Upper lobe of left lung (tissue), 6 donors: Measurements from ENCODE around the gene BCAS2. TPM values are rescaled to one million over a fixed set of nuclear protein-coding genes. Genes with fewer than 3 reads are reported as not detected.

Source experiments
- ATAC-seq, 2 donors: fragments of 200-7000 bp; cut with Tn5 transposase; one replicate each; pipeline ENCODE4 v1.9.1; 2022; ENCODE audit warnings: mild to moderate bottlenecking in 2 of 2, moderate library complexity in 2 of 2; ENCODE audit not compliant: low FRiP score in 2 of 2
- DNase-seq, 2 donors: peaks; one replicate each; pipeline ENCODE4 v3.0.0-alpha.2; 2019 to 2020
- H3K27ac ChIP-seq, 4 donors: fragments of 200-600 bp; sonication (generic); one replicate each; pipeline ENCODE4 v1.5.1; 2016 to 2019
- H3K27me3 ChIP-seq, 4 donors: fragments of 200-600 bp; sonication (generic); one replicate each; pipeline ENCODE4 v1.5.1; 2017 to 2019
- H3K36me3 ChIP-seq, 4 donors: fragments of 200-600 bp; sonication (generic); one replicate each; pipeline ENCODE4 v1.5.1; 2016 to 2019
- H3K4me1 ChIP-seq, 4 donors: fragments of 200-600 bp; sonication (generic); one replicate each; pipeline ENCODE4 v1.5.1; 2018 to 2019
- H3K4me3 ChIP-seq, 4 donors: fragments of 200-600 bp; sonication (generic); one replicate each; pipeline ENCODE4 v1.5.1; 2017 to 2019; ENCODE audit warnings: mild to moderate bottlenecking in 2 of 4, moderate library complexity in 1 of 4
- H3K9me3 ChIP-seq, 4 donors: fragments of 200-600 bp; sonication (generic); one replicate each; pipeline ENCODE4 v1.5.1; 2018 to 2019
- EP300 ChIP-seq, 4 donors: sonication (generic); formaldehyde crosslinking; IDR thresholded peaks; one replicate each; pipeline ENCODE4 v1.5.1; 2017; ENCODE audit warnings: antibody characterized with exemption in 4 of 4, control low read depth in 2 of 4
- POLR2A ChIP-seq, 4 donors: fragments of 450-650 bp; IDR thresholded peaks; one replicate each; pipeline ENCODE4 v1.5.1; 2016 to 2017; ENCODE audit warnings: antibody characterized with exemption in 4 of 4, mild to moderate bottlenecking in 2 of 4
- POLR2AphosphoS5 ChIP-seq, 2 donors: sonication (generic); formaldehyde crosslinking; IDR thresholded peaks; one replicate each; pipeline ENCODE4 v1.5.1; 2017; ENCODE audit warnings: antibody characterized with exemption in 2 of 2
- WGBS, 2 donors: methylation state at CpG; one replicate each; pipeline ENCODE4 v1.1.5; 2017 to 2018; 5-methylcytosine and 5-hydroxymethylcytosine counted together
- total RNA-seq, 6 donors: library from RNA; depleted of rRNA in 4 of 6; stranded (reverse); fragments of >200 nt in 4 of 6; gene quantifications; one replicate each; pipeline versions ENCODE4 v1.1.0 to v1.2.1, GENCODE V29; 2016 to 2021
- TF ChIP-seq, protein P1 (sequence below), 6 experiments: fragments of 450-650 bp in 4 of 6; fragments of 200-600 bp in 2 of 6; sonication (generic) in 2 of 6; IDR thresholded peaks; one replicate each; pipeline ENCODE4 v1.5.1; 2016 to 2019; ENCODE audit warnings: antibody characterized with exemption in 6 of 6
- donor health status: DM: no; HTN: no; CAD: no; lungs with moderate emphysema.
- donor health status: DM: no; HTN: yes; CAD: no; lungs with severe emphysema.

The BCAS2 gene
- total RNA-seq, 6 donors from 2014 or later: 11.5 to 35.0 (median 27.3) TPM

DNA sequence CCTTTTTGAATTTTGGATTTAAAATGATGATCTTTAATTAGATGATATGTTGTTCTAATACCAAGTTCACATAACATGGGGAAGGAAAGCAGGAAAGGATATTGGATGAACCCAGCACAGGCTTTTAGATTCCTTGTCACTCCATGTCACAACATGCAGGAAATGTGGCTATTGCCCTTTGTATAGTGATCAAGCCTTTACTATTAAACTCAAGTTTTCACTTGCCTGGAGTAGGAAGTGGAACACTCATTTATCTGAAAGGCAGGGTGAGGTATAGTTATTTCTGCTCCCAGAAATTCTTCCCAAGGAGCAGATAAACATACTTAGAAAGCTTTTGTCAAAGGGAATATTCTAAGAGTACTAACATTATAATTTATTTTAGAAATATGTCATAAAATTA is 37.2 kb upstream of the BCAS2 start:
- no peak for ATAC-seq
- TF ChIP-seq POLR2AphosphoS5 (IDR thresholded peaks at IDR 0.05): no peak
- TF ChIP-seq EP300 (IDR thresholded peaks at IDR 0.05): no peak
- TF ChIP-seq, protein P1, sequence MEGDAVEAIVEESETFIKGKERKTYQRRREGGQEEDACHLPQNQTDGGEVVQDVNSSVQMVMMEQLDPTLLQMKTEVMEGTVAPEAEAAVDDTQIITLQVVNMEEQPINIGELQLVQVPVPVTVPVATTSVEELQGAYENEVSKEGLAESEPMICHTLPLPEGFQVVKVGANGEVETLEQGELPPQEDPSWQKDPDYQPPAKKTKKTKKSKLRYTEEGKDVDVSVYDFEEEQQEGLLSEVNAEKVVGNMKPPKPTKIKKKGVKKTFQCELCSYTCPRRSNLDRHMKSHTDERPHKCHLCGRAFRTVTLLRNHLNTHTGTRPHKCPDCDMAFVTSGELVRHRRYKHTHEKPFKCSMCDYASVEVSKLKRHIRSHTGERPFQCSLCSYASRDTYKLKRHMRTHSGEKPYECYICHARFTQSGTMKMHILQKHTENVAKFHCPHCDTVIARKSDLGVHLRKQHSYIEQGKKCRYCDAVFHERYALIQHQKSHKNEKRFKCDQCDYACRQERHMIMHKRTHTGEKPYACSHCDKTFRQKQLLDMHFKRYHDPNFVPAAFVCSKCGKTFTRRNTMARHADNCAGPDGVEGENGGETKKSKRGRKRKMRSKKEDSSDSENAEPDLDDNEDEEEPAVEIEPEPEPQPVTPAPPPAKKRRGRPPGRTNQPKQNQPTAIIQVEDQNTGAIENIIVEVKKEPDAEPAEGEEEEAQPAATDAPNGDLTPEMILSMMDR (IDR thresholded peaks at IDR 0.05): no peak
- no peak for TF ChIP-seq POLR2A (IDR thresholded peaks at IDR 0.05)

DNA sequence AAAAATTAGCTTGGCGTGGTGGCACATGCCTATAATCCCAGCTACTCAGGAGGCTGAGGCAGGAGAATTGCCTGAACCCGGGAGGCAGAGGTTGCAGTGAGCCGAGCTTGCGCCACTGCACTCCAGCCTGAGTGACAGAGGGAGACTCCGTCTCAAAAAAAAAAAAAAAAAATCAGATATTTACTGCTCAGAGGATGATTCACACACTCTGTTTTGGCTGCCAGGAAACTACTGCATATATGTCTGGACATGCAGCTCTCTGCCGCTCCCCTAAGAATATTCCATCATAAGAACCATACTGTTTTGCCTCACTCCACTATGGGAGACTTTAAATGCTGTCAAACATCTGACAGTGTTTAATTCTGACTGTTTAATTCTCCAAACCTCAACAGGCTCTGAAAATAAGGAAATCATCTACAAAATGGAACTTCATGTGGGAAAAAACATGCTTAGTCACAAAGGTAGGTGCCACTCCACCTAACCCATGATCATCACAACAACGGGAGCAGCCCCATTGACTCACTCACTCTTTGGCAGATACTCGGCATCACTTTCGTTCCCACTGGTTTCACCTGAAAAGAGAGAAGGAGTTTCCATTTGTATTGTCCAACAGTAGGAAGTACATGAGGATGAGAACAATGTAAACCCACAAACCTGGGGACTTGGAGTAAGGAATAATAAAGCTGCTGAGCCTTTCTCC is 29.3 kb upstream of the BCAS2 start:
- no peak for ATAC-seq
- H3K27ac ChIP-seq: no peak overlapping the region
- peaks cover 0 to 34% (median 3%) of the 10 kb centered on the region in 4 donors for H3K36me3 ChIP-seq
- 90 to 95% methylated on average over 9 of the region's 9 CpGs for WGBS, 2 donors
- H3K9me3 ChIP-seq: no peaks in the 10 kb centered on the region
- H3K4me3 ChIP-seq: no peak overlapping the region
- no peaks in the 10 kb centered on the region for H3K4me1 ChIP-seq
- no peak for DNase-seq
- H3K27me3 ChIP-seq: no peaks in the 10 kb centered on the region
- no peak for TF ChIP-seq POLR2AphosphoS5 (IDR thresholded peaks at IDR 0.05)
- TF ChIP-seq EP300 (IDR thresholded peaks at IDR 0.05): no peak
- no peak for TF ChIP-seq POLR2A (IDR thresholded peaks at IDR 0.05)
- TF ChIP-seq, protein P1 (IDR thresholded peaks at IDR 0.05): no peak

More for the DNA sequence above, 37.2 kb upstream of the BCAS2 start:
- H3K4me3 ChIP-seq: no peak overlapping the region
- no peak overlapping the region for H3K27ac ChIP-seq
- H3K27me3 ChIP-seq: no peaks in the 10 kb centered on the region
- H3K4me1 ChIP-seq: no peaks in the 10 kb centered on the region
- H3K36me3 ChIP-seq: peaks cover 0 to 32% (median 0%) of the 10 kb centered on the region in 4 donors
- no peak for DNase-seq
- no peaks in the 10 kb centered on the region for H3K9me3 ChIP-seq

DNA sequence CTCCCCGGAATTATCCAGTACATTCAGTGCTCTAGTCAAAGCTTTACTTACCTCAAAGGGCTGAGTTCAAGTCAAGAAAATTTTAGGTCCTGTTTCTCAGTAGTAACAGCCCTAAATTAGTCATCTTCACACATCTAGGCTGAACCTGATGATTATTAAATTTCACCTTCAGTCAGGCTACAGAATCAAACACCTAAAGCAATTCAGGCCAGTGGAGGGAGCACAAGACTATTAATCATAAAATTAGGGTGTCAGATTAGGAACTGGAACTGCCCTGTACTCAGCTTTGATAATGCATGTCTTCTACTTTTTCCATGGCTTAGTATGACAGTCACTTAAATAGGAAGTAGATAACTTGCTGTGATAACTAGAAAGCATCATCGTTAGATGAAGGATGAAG is 28.4 kb upstream of the BCAS2 start:
- WGBS, 2 donors: 90 to 97% methylated on average over 2 of the region's 2 CpGs
- DNase-seq (no peak), ATAC-seq (no peak)
- H3K4me1 ChIP-seq: no peaks in the 10 kb centered on the region
- no peaks in the 10 kb centered on the region for H3K27me3 ChIP-seq
- no peak overlapping the region for H3K27ac ChIP-seq
- no peaks in the 10 kb centered on the region for H3K9me3 ChIP-seq
- TF ChIP-seq POLR2AphosphoS5 (IDR thresholded peaks at IDR 0.05) (no peak), EP300 (IDR thresholded peaks at IDR 0.05) (no peak), POLR2A (IDR thresholded peaks at IDR 0.05) (no peak)
- TF ChIP-seq, protein P1 (IDR thresholded peaks at IDR 0.05): no peak
- no peak overlapping the region for H3K4me3 ChIP-seq
- H3K36me3 ChIP-seq: peaks cover 0 to 37% (median 3%) of the 10 kb centered on the region in 4 donors

DNA sequence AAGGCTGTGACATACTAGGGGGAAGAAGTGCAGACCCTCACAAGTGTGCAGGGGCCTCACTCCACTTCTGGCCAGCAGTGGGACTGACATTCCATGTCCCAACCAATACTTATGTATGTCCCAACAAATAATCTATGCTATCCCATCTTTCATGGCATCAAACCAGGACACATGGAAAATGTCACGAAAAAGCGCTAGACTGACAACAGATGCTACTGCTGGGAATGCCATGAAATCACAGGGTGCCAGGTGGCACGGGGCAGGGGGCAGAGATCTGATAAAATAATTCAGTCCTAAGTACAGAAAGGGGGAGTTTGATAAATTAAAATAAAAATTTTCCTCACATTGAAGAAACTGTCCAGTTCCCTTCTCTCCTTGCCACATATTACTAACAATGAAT is 27.6 kb upstream of the BCAS2 start:
- H3K27ac ChIP-seq: no peak overlapping the region
- no peak overlapping the region for H3K4me3 ChIP-seq
- ATAC-seq: no peak
- no peaks in the 10 kb centered on the region for H3K4me1 ChIP-seq
- 91 to 94% methylated on average over 3 of the region's 3 CpGs for WGBS, 2 donors
- H3K9me3 ChIP-seq: no peaks in the 10 kb centered on the region
- H3K27me3 ChIP-seq: no peaks in the 10 kb centered on the region
- DNase-seq: no peak
- TF ChIP-seq, protein P1 (IDR thresholded peaks at IDR 0.05): no peak
- no peak for TF ChIP-seq POLR2AphosphoS5 (IDR thresholded peaks at IDR 0.05)
- no peak for TF ChIP-seq EP300 (IDR thresholded peaks at IDR 0.05)
- no peak for TF ChIP-seq POLR2A (IDR thresholded peaks at IDR 0.05)
- H3K36me3 ChIP-seq: peaks cover 0 to 35% (median 3%) of the 10 kb centered on the region in 4 donors

DNA sequence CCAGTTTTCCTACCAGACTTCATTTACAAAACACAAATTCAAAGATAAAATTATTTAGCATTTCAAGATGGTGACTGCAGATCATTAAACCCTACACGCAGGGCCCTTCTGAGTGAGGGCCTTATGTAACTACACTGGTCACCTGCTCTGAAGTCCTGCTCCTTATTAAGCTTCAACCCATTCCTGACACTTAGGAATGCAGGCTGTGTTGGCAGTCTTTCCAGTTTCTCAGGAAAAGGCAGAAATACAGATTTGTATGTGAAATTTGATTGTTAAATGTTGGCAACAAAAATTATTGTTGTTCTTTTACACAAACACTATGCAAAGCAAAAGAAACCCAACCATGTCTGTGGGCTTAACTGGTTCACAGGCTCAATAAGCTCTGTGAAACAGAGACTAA is 25.8 kb upstream of the BCAS2 start:
- Histone ChIP-seq H3K27ac (no peak overlapping the region), H3K27me3 (no peaks in the 10 kb centered on the region), H3K9me3 (no peaks in the 10 kb centered on the region), H3K4me3 (no peak overlapping the region), H3K36me3 (peaks cover 0 to 35% (median 6%) of the 10 kb centered on the region in 4 donors), H3K4me1 (no peaks in the 10 kb centered on the region)
- no peak for DNase-seq
- 71 to 72% methylated on average over 1 of the region's 1 CpG for WGBS, 2 donors
- ATAC-seq: no peak
- TF ChIP-seq POLR2AphosphoS5 (IDR thresholded peaks at IDR 0.05) (no peak), EP300 (IDR thresholded peaks at IDR 0.05) (no peak), POLR2A (IDR thresholded peaks at IDR 0.05) (no peak)
- TF ChIP-seq, protein P1 (IDR thresholded peaks at IDR 0.05): no peak
